Mesothelial cell of epicardium (in vitro differentiated cells): Measurements from ENCODE around the gene TCTN3. TPM values are rescaled to one million over a fixed set of nuclear protein-coding genes. Genes with fewer than 3 reads are reported as not detected.

Experiments used
- DNase-seq, 2 experiments: peaks; one replicate each; pipeline ENCODE4 v3.0.0; 2021; ENCODE audit warnings: low spot score in 2 of 2; ENCODE audit not compliant: unreplicated experiment in 2 of 2
- H3K27ac Mint-ChIP-seq: 2 replicates; pipeline ENCODE4 v1.8.0; 2021; ENCODE audit warnings: mixed read lengths
- H3K27me3 Mint-ChIP-seq: 2 replicates; pipeline ENCODE4 v1.8.0; 2021; ENCODE audit warnings: low read depth, mixed read lengths
- H3K36me3 Mint-ChIP-seq: 2 replicates; pipeline ENCODE4 v1.8.0; 2021; ENCODE audit warnings: mixed read lengths
- H3K4me1 Mint-ChIP-seq: 2 replicates; pipeline ENCODE4 v1.8.0; 2021; ENCODE audit warnings: mixed read lengths
- H3K4me3 Mint-ChIP-seq: 2 replicates; pipeline ENCODE4 v1.8.0; 2021; ENCODE audit warnings: mild to moderate bottlenecking, moderate library complexity, mixed read lengths
- H3K9me3 Mint-ChIP-seq: 2 replicates; pipeline ENCODE4 v1.8.0; 2021; ENCODE audit warnings: mixed read lengths
- total RNA-seq: library from RNA; stranded (reverse); gene quantifications from 3 replicates; pipeline ENCODE4 v1.2.1, GENCODE V29; 2021
- TF ChIP-seq, protein P1 (sequence below): fragments of 200-600 bp; sonication (generic); IDR thresholded peaks from one replicate; pipeline ENCODE4 v1.5.0; 2021; ENCODE audit warnings: antibody characterized with exemption; ENCODE audit not compliant: unreplicated experiment

Gene TCTN3
- total RNA-seq, 1 donor from 2014 or later = 45.7 TPM

DNA sequence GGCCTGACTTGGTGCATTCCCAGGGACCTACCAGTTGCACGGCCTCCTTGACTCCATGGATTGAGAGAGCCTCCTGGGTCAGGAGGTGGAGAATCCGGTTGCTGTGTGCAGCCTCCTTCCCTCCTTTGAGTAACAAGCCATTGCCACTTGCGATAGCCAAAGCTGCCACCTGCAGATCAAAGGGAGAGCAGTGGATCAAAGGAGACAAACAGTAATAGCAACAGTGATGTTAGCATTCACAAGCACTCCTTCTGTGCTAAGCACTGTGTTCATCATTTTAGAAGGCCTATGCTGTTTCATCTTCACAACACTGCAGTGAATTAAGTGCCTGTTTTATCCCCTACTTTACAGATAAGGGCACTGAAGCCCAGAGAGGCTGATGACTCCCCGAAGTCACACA, 77.3 kb downstream of the TCTN3 start:
- TF ChIP-seq, protein P1, sequence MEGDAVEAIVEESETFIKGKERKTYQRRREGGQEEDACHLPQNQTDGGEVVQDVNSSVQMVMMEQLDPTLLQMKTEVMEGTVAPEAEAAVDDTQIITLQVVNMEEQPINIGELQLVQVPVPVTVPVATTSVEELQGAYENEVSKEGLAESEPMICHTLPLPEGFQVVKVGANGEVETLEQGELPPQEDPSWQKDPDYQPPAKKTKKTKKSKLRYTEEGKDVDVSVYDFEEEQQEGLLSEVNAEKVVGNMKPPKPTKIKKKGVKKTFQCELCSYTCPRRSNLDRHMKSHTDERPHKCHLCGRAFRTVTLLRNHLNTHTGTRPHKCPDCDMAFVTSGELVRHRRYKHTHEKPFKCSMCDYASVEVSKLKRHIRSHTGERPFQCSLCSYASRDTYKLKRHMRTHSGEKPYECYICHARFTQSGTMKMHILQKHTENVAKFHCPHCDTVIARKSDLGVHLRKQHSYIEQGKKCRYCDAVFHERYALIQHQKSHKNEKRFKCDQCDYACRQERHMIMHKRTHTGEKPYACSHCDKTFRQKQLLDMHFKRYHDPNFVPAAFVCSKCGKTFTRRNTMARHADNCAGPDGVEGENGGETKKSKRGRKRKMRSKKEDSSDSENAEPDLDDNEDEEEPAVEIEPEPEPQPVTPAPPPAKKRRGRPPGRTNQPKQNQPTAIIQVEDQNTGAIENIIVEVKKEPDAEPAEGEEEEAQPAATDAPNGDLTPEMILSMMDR = no peak
- no peaks in the 10 kb centered on the region for H3K4me1 Mint-ChIP-seq
- peaks cover 5% of the 10 kb centered on the region for H3K9me3 Mint-ChIP-seq
- H3K27me3 Mint-ChIP-seq = no peaks in the 10 kb centered on the region
- no peak for DNase-seq
- no peak overlapping the region for H3K27ac Mint-ChIP-seq
- no peak overlapping the region for H3K4me3 Mint-ChIP-seq
- peaks cover 62% of the 10 kb centered on the region for H3K36me3 Mint-ChIP-seq

Other genes with a start within 250 kb of the TCTN3 start
- gene SORBS1, start 132.6 kb downstream of the TCTN3 start, total RNA-seq = 21.5 to 25.1 TPM (median 24.9 TPM) in 3 replicates
- gene ALDH18A1, start 37.2 kb downstream of the TCTN3 start, total RNA-seq = 103 to 110 TPM (median 104 TPM) in 3 replicates
- gene ENTPD1, start 62.2 kb upstream of the TCTN3 start, total RNA-seq = 1.1 to 1.5 TPM (median 1.2 TPM) in 3 replicates
- gene CC2D2B, start 214.0 kb upstream of the TCTN3 start, total RNA-seq = 0.32 to 0.78 TPM (median 0.33 TPM) in 3 replicates